Effector CD8-positive, alpha-beta T cell (primary cell): ENCODE results near the gene CBX1.
A peak's percentile ranks its signal among the peaks of the same experiment; 100 is the strongest.
"Not testable (repeated sequence)": the region's sequence is repeated elsewhere in the genome, so short reads cannot be mapped to it uniquely, and the experiment has no call there.

Experiments
- DNase-seq: peaks from one replicate; lab custom pipeline; 2025; lab: John Stamatoyannopoulos, UW

Gene CBX1

GRCh38 chr17:48123776-48124388 is 22.6 kb upstream of the CBX1 start:
- no peak for DNase-seq

GRCh38 chr17:48123111-48123510 is 21.8 kb upstream of the CBX1 start:
- DNase-seq: no peak

- DNase-seq: no peak
These were observed 21.4 kb upstream of the CBX1 start for GRCh38 chr17:48122665-48123045.

GRCh38 chr17:48121923-48122664 is 20.8 kb upstream of the CBX1 start:
- no peak for DNase-seq

GRCh38 chr17:48113201-48113676 is 12.0 kb upstream of the CBX1 start:
- peak; percentile 13 for DNase-seq

- DNase-seq: no peak
These were observed 10.6 kb upstream of the CBX1 start for GRCh38 chr17:48111937-48112241.

- DNase-seq: no peak
These were observed 9.5 kb upstream of the CBX1 start for GRCh38 chr17:48110761-48111160.

GRCh38 chr17:48107137-48108055 is 6.1 kb upstream of the CBX1 start, which contains the start of gene SNX11:
TSS of gene SNX11 (plus strand) at chr17:48107766. CDS start at chr17:48112044, 4,278 bp downstream.
- DNase-seq: peak; percentile 93

- no peak for DNase-seq
These were observed 5.5 kb upstream of the CBX1 start for GRCh38 chr17:48106802-48107136.

GRCh38 chr17:48104440-48104839 is 3.2 kb upstream of the CBX1 start:
- DNase-seq: no peak

- DNase-seq: peak; percentile 2
These were observed 1.8 kb upstream of the CBX1 start for GRCh38 chr17:48102798-48103715.

GRCh38 chr17:48102043-48102750 is 919 bp upstream of the CBX1 start:
- no peak for DNase-seq

- no peak for DNase-seq
These were observed 677 bp downstream of the CBX1 start for GRCh38 chr17:48100591-48101011.

GRCh38 chr17:48100160-48100559 is 1.1 kb downstream of the CBX1 start:
- DNase-seq: no peak

- DNase-seq: no peak
These were observed 5.7 kb downstream of the CBX1 start for GRCh38 chr17:48095611-48096010.

- DNase-seq: no peak
These were observed 7.8 kb downstream of the CBX1 start for GRCh38 chr17:48093341-48094045.

- DNase-seq: no peak
These were observed 16.3 kb downstream of the CBX1 start for GRCh38 chr17:48084932-48085331.

- DNase-seq: no peak
These were observed 19.4 kb downstream of the CBX1 start for GRCh38 chr17:48081858-48082257.

- DNase-seq: not testable (repeated sequence)
These were observed 24.1 kb downstream of the CBX1 start for GRCh38 chr17:48077152-48077551.
